HUES64 (cell line): ENCODE data around the gene NETO2.

ENCODE experiments used
- H3K27ac ChIP-seq: 2 replicates; pipeline ENCODE4 v1.7.0; 2013; ENCODE audit warnings: low read depth, low read length, inconsistent platforms
- H3K27me3 ChIP-seq: 2 replicates; pipeline ENCODE4 v1.6.1; 2013; ENCODE audit warnings: mild to moderate bottlenecking, low read length; ENCODE audit not compliant: insufficient read depth
- H3K36me3 ChIP-seq: 2 replicates; pipeline ENCODE4 v1.6.1; 2013; ENCODE audit warnings: mild to moderate bottlenecking, low read length; ENCODE audit not compliant: insufficient read depth
- H3K4me1 ChIP-seq: 2 replicates; pipeline ENCODE4 v1.6.1; 2013; ENCODE audit warnings: mild to moderate bottlenecking, low read length, moderate library complexity; ENCODE audit not compliant: insufficient read depth
- H3K4me3 ChIP-seq: 2 replicates; pipeline ENCODE4 v1.5.1; 2013; ENCODE audit warnings: mild to moderate bottlenecking, low read length, moderate library complexity
- H3K9ac ChIP-seq: 2 replicates; pipeline ENCODE4 v1.6.1; 2013; ENCODE audit warnings: mild to moderate bottlenecking, low read depth, low read length
- H3K9me3 ChIP-seq: 2 replicates; pipeline ENCODE4 v1.6.1; 2013; ENCODE audit warnings: low read depth, low read length; ENCODE audit not compliant: insufficient read depth
- WGBS: fragments of 150-250, 120-280 bp; methylation state at CpG from one replicate; pipeline ENCODE4 v1.1.7; 2013; ENCODE audit warnings: missing lambda C conversion rate; 5-methylcytosine and 5-hydroxymethylcytosine counted together

NETO2 gene

DNA sequence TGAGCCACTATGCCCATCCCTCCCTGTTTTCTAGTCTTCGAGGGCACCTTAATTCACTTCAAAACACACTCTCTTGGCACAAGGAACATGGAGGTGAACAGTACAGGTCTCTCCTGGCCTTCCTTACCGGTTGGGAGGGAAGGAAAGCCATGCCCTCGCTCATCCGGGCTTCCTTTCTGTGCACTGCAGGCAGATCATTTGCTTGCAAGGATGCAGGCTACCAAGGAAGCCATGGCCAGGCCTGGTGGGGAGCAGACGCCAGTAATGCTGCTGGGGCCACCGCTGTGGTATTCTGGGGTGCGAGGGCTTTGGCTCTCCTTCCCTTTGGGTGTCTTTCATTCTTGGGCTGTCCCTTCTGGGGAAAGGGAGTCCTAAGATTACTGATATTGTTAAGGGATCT lies 89.4 kb downstream of the NETO2 start:
- Histone ChIP-seq H3K36me3 (no peaks in the 10 kb centered on the region), H3K4me3 (no peak overlapping the region), H3K27me3 (no peaks in the 10 kb centered on the region), H3K4me1 (no peaks in the 10 kb centered on the region), H3K9ac (no peak overlapping the region), H3K27ac (no peak overlapping the region), H3K9me3 (no peaks in the 10 kb centered on the region)
- WGBS, result 96% methylated on average over 7 of the region's 7 CpGs

DNA sequence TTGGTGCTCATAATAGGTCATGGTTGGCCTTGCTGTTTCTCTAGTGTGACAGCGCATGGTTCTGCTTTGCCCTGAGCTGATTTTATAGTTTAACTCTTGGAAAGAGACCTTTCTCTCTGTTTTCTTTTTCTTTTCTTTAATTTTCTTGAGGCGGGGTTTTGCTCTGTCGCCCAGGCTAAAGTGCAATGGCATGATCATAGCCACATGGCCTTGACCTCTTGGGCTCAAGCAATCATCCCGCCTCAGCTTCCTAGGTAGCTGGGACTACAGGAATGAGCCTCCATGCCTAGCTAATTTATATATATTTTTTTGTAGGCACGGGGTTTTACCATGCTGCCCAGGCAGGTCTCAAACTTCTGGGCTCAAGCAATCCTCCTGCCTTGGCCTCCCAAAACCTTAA lies 89.8 kb downstream of the NETO2 start:
- Histone ChIP-seq H3K4me3 (no peak overlapping the region), H3K4me1 (no peaks in the 10 kb centered on the region), H3K27me3 (no peaks in the 10 kb centered on the region), H3K27ac (no peak overlapping the region), H3K9me3 (no peaks in the 10 kb centered on the region), H3K36me3 (no peaks in the 10 kb centered on the region), H3K9ac (no peak overlapping the region)
- 97% methylated on average over 5 of the region's 5 CpGs for WGBS

DNA sequence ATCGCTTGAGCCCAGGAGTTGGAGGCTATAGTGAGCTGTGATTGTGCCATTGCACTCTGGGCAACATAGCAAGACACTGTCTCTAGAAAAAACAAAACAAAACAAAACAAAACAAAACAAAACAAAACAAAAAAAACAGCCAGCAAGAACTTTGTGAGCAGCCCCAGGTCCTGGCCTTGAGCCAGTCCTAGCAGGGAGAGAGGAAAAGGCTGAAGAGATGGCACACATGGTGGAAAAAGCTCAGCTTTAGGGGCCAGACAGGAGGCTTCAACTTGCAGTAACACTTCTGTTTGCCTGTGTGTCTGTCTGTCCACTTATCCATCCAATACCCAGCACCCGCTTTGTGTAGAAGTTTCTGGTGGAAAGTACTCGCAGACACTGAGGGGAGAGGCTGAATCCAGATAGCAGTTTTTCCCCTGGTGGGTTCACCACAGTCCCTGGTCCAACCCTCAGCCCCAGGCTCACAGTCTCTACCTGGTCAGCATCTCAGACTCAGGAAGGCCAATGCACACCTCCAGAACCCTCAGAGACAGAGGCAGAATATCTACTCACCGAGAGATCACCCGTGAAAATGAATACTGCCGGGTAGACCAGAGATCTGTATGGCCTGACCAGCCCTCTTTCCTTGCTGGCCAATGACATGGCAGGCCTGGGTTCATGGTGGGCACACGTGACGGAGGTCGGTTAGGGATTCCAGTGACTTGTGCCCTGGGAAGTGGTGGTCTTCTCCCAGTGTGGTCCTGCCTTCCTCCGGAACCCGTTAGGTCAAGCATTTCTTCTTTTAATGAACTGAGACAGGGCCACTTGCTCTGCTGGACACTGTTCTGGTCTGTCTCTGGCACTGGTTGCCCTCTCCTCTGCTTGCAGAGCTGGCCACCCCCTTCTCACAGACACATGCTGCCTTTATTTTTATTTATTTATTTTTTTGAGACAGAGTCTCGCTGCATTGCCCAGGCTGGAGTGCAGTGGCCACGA lies 90.8 kb downstream of the NETO2 start:
- Histone ChIP-seq H3K36me3 (no peaks in the 10 kb centered on the region), H3K9me3 (no peaks in the 10 kb centered on the region), H3K9ac (no peak overlapping the region), H3K4me1 (no peaks in the 10 kb centered on the region), H3K27ac (no peak overlapping the region), H3K27me3 (no peaks in the 10 kb centered on the region), H3K4me3 (no peak overlapping the region)
- WGBS, result 95% methylated on average over 13 of the region's 13 CpGs

DNA sequence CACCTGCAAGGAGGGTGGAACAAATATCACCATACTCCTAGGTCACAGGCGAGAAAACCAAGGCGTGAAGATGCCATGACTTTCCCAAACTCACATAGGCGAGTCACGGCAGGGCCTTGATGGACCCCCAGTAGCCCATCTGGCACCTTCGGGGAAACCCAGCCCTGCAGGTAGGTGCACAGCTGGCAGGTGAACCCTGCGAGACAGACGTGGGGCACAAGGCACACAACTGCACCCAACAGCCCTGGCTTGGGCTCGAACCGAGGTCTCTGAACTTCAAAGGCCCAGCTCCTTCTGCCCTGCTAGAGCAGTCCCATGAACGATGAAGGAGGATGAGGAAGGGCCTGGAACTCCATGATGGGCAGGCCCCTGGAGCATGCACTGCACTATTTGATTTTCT lies 92.7 kb downstream of the NETO2 start:
- Histone ChIP-seq H3K36me3 (no peaks in the 10 kb centered on the region), H3K4me3 (no peak overlapping the region), H3K27ac (no peak overlapping the region), H3K4me1 (no peaks in the 10 kb centered on the region), H3K9ac (no peak overlapping the region), H3K27me3 (no peaks in the 10 kb centered on the region), H3K9me3 (no peaks in the 10 kb centered on the region)
- WGBS, result 94% methylated on average over 10 of the region's 10 CpGs

DNA sequence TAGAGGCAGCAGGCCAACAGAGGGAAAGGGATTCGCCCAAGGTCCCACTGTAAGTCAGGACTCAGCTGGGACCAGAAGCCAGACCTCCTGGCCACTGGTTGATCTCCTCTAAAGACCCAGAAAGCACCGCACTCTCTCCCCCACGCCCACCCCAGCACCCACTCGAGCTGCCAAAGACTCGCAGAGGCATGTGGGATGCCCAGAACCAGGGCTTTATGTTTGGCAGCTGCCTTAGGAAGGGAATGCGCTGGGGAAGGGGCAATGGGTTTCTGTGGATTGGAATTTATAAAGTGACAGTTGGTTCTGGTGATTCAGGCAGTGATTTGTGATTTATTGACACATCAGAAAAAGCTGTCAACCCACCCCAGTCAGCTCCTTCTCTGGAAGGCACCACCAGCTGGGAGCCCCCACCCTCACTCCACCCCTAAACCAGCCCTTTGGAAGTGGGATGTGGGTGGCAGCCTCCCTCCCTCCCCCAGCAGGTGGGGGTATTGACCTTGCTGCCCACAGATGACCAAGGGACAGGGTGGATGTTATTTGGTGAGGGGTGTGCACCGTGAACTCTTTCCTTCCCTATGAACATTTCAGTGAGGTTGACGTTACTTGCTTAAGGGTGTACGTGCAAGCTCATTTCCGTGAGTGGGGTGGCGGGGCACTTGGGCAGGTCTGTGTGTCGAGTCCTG lies 93.7 kb downstream of the NETO2 start:
- H3K27me3 ChIP-seq, result no peaks in the 10 kb centered on the region
- no peak overlapping the region for H3K27ac ChIP-seq
- no peaks in the 10 kb centered on the region for H3K4me1 ChIP-seq
- WGBS, result 93% methylated on average over 12 of the region's 12 CpGs
- H3K4me3 ChIP-seq, result no peak overlapping the region
- no peaks in the 10 kb centered on the region for H3K9me3 ChIP-seq
- no peak overlapping the region for H3K9ac ChIP-seq
- H3K36me3 ChIP-seq, result no peaks in the 10 kb centered on the region

DNA sequence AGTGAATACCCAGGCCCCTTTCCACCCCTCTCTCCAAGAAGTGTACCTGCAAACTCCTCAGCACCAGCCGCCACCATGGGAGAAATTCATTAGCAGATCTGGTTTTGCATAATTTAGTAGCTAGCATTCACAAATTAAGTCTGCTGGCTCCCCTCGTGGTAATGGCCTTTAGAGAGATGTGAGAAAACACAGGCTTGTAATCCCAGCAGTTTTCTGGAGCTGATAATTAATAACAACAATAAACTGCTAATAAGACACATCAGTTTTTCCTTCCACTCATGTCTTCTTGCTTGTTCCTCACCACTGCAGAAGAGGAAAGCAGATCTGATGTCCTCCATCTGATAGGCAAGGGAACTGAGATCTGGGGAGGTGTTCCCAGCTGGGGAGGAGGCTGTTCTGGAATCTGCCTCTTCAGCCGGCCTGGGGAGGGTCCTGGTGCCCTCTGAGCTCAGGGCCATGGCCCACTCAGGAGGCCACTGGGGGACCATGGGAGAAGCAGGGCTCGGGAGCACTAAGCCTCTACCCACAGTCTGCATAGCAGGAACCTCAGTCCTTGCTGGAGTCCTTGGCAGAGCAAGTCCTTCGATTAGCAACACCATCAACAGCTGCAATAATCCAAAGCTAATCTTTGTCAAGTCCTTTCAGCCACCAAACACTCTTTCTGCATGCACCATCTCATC lies 96.1 kb downstream of the NETO2 start:
- Histone ChIP-seq H3K4me1 (no peaks in the 10 kb centered on the region), H3K36me3 (no peaks in the 10 kb centered on the region), H3K4me3 (no peak overlapping the region), H3K9ac (no peak overlapping the region), H3K27me3 (no peaks in the 10 kb centered on the region), H3K27ac (no peak overlapping the region), H3K9me3 (no peaks in the 10 kb centered on the region)
- WGBS, result 90% methylated on average over 5 of the region's 5 CpGs

DNA sequence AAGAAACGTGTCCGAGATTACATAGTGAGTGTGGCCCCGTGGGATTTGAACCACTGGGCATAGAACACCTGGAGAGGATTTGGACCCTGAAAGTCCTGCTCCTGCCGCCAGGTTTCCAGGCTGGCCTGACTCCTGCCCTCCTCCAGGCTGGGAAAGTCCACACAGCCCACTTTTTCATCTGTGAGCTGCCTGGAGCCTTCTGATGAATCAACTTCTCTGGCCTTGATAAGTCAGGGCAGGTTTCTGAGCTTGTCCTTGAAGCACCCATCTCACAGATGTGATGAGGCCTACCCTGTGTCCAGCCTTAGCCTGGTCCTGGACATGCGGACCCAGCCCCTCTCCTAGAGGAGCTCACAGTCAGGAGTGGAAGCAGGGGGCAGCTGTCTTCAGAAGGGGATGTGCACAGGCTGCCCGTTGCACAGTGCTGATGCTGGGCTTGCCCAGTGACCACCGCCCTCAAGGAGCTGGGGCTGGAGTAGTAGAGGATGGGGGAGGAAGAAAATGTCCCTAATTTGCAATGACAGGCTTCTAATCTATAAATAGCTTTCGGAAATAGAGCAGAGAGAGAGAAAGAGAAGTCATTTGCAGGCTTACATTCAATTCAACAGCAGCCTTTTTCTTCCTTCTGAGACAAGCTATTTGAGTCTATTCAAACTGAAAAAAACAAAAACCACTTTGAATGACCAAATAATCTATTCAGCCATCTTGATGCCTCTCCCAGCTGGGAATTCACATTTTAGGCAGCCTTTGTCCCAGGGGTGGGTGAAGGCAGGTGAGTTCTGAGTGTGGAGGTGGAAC lies 96.8 kb downstream of the NETO2 start:
- H3K9ac ChIP-seq, result no peak overlapping the region
- H3K4me1 ChIP-seq, result no peaks in the 10 kb centered on the region
- H3K9me3 ChIP-seq, result no peaks in the 10 kb centered on the region
- WGBS, result 91% methylated on average over 8 of the region's 8 CpGs
- no peaks in the 10 kb centered on the region for H3K36me3 ChIP-seq
- no peak overlapping the region for H3K4me3 ChIP-seq
- no peaks in the 10 kb centered on the region for H3K27me3 ChIP-seq
- no peak overlapping the region for H3K27ac ChIP-seq

DNA sequence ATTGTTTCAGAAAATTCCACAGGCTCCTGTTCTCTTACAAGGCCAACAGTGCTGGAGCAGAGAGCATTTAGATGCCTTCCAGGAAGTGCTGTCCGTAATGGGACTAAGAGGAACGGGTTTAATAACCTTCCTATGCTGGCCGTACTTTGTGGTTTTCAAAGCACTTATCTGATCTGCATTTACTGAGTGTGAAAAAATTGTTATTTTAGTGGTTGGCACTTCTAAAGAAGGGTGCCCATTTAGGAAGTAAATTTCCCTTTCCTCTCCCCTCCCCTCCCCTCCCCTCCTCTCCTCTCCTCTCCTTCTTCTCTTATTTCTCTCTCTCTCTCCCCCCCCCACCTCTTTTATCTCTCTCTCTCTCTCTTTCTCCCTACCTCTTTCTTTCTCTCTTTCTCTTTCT lies 98.3 kb downstream of the NETO2 start:
- no peaks in the 10 kb centered on the region for H3K9me3 ChIP-seq
- no peaks in the 10 kb centered on the region for H3K36me3 ChIP-seq
- no peaks in the 10 kb centered on the region for H3K4me1 ChIP-seq
- no peak overlapping the region for H3K27ac ChIP-seq
- no peaks in the 10 kb centered on the region for H3K27me3 ChIP-seq
- H3K9ac ChIP-seq, result no peak overlapping the region
- no peak overlapping the region for H3K4me3 ChIP-seq
- WGBS, result 80% methylated on average over 3 of the region's 3 CpGs

DNA sequence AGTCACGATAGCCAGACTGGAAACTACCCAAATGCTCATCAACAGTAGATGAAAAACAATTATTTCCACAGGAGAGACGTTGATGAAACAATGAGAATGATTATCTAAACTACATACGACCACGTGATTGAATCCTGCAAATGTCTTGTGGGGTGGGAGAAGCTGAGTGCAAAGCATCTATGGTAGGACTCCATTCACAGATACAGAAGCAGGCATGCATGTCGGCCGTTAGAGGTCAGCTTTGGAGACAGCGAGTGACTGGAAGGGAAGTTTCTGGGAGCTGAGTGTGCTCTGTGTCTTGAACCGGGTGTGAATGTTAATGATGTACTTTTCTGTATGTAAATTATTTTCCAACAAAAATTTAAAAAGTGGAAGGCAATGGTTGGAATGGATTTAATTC lies 98.7 kb downstream of the NETO2 start:
- H3K27ac ChIP-seq, result no peak overlapping the region
- no peaks in the 10 kb centered on the region; the same call in 1 of the 2 replicates for H3K27me3 ChIP-seq
- no peaks in the 10 kb centered on the region for H3K36me3 ChIP-seq
- no peak overlapping the region for H3K4me3 ChIP-seq
- H3K9me3 ChIP-seq, result no peaks in the 10 kb centered on the region
- no peaks in the 10 kb centered on the region for H3K4me1 ChIP-seq
- H3K9ac ChIP-seq, result no peak overlapping the region
- WGBS, result 81% methylated on average over 8 of the region's 8 CpGs

DNA sequence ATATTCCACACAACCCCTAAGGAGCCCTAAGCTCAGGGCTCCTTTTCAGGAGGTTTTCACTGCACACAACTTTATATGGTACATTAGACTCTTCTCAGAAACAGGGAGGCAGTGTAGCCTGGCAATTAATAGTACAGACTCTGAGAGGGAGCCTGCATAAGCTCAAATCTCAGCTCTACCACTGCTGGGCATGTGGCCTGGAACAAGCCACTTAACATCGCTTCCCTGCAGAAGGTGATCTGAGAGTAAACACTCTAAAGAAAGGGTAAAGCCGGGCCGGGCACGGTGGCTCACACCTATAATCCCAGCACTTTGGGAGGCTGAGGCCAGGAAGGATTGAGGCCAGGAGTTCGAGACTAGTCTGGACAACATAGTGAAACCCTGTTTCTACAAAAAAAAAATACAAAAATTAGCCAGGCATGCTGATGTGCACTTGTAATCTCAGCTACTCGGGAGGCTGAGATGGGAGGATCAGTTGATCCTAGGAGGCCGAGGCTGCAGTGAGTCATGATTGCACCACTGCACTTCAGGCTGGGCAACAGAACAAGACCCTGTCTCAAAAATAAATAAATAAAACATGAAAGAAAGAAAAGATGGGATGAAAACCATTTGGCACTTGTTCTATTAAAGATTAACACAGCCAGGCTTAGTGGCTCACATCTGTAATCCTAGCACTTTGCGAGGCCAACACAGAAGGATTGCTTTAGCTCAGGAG lies 99.6 kb downstream of the NETO2 start:
- H3K27ac ChIP-seq, result no peak overlapping the region
- H3K27me3 ChIP-seq, result no peaks in the 10 kb centered on the region; the same call in 1 of the 2 replicates
- H3K9me3 ChIP-seq, result no peaks in the 10 kb centered on the region
- no peak overlapping the region for H3K9ac ChIP-seq
- 97% methylated on average over 8 of the region's 8 CpGs for WGBS
- no peaks in the 10 kb centered on the region for H3K36me3 ChIP-seq
- H3K4me3 ChIP-seq, result no peak overlapping the region
- no peaks in the 10 kb centered on the region for H3K4me1 ChIP-seq
